ENCODE measurements around the gene DUSP21.
A peak's percentile ranks its signal among the peaks of the same experiment; 100 is the strongest.
"Not testable (repeated sequence)": the region's sequence is repeated elsewhere in the genome, so short reads cannot be mapped to it uniquely, and the experiment has no call there.

Gene DUSP21

DNA sequence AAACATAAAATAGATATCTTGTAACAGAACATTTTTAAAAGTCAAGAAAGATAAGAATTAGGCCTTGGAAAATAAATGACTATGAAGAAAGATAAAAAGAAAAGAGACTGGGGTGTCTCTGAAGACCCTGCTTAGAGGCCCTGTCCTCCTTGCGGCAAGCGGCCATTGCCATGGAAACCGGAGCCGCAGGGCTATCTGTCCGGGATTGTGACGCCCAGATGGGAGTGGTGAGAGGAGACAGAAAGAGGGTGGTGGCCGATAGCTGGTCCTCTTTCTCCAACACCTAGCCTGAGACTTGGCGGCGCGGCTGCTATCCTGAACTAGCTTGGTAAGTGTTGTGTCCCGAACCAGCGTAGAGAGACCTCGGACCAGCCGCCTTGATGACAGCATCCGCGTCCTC is at the start of gene DUSP21:
DUSP21 (plus strand) TSS at position 269 of the 400 bp plus-strand sequence; CDS start at position 381, 112 bp downstream.
- DNase-seq: no peak

DNA sequence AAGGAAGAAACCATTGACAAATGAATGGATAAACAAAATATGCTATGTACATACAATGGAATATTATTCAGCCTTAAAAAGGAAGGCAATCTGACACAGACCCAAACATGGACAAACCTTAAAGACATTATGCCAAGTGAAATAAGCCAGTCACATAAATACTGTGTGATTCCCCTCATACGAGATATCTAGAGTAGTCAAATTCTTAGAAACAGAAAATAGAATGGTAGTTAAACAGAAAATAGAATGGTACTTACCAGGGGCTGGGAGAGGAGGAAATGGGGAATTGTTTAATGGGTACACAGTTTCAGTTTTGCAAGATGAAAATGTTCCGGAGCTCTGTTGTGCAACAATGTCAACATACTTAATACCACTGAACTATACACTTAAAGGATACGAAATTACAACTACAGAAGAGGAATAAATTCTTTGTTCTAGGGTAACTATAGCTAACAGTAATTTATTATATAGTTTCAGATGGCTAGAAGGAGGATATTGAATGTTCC is 47.8 kb upstream of the DUSP21 start:
- no peak for DNase-seq

DNA sequence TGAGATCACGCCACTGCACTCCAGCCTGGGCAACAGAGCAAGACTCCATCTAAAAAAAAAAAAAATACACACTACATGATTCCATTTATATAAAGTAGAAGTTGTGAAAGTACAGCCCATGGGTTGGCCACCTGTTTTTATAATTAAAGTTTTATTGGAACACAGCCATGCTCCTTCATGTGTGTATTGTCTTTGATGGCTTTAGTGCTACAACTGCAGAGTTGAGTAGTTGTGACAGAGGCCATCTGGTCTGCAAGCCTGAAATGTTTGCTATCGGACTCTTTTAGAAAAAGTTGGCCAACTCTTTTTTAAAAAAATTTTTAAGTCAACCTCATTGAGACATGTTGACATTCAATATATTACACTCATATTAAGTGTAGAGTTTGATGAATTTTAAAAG is 41.2 kb upstream of the DUSP21 start:
- no peak for DNase-seq

GRCh38 chrX:44815681-44816080 is 28.1 kb upstream of the DUSP21 start:
- DNase-seq: no peak

DNA sequence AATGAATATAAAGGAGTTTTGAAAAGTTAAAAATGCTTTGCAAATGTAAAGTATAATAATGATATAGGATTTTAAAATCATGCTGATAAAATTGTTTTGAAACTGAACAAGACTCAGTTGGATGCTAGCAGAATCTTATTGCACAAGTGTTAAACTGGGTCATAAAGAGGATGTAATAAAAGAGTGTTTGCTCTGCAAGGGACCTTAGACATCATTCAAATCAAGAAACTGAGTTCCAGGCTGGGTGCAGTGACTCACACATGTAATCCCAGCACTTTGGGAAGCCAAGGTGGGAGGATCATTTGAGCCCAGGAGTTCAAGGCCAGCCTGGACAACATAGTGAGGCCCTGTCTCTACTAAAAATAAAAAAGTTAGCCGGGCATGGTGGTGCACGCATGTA is 27.5 kb upstream of the DUSP21 start:
- DNase-seq: no peak

DNA sequence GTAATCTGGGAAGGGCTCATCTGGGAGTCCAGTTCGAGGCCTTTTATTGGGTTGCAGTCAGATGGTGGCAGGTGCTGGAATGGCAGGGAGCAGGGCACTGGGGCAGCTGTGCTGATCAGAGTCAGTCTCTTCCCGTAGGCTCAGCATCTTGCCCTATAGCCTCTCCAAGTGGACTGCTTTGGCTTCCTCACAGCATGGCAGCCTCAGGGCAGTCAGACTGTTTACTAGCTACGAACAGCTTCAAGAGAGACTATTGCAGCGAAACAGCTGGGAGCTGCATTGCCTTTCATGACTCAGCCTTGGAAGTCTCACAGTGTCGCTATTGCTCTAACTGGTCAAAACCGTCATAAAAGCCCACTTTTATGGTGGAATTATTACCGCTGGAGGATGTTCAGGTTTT is 26.8 kb upstream of the DUSP21 start:
- no peak for DNase-seq

DNA sequence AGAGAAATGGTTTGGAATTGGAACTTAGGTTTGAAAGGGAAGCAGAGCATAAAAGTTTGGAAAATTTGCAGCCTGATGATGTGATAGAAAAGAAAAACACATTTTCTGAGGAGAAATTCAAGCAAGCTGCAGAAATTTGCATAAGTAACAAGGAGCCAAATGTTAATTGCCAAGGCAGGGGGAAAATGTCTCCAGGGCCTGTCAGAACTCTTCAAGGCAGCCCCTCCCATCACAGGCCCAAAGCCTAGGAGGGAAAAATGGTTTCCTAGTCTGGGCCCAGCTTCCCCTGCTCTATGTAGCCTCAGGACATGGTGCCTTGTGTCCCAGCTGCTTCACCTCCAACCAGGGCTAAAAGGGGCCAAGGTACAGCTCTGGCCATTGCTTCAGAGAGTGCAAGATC is 21.2 kb upstream of the DUSP21 start:
- no peak for DNase-seq

- not testable (repeated sequence) for DNase-seq
Observed at GRCh38 chrX:44823193-44823592, 20.6 kb upstream of the DUSP21 start.

DNA sequence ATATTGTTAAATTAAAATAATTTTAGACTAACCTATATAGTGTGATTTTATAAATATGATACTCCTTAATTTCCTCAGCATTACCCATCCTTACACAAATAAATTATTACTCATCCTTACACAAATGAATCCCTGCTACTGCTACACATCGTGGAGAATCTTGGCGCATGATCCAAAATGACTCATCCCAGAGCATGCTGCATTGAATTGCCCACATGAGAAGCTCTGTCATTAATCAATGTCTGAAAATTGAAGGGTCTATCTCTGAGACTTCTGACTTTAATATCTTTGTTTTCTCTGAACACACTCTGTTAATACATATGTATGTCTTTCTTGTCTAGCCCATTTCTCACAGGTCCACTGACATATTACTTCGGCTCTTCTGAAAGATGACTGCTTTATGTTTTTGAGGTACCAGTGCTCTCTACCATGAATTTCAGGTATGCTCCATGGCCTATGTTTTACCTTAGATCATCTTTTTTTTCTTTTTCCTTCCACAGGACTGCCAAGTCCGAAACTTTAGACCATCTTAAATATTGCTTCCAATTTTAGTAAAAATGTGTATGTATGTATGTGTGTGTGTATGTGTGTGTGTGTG is 15.7 kb upstream of the DUSP21 start:
- DNase-seq: no peak

- no peak for DNase-seq
Observed at GRCh38 chrX:44829832-44830231, 14.0 kb upstream of the DUSP21 start.

DNA sequence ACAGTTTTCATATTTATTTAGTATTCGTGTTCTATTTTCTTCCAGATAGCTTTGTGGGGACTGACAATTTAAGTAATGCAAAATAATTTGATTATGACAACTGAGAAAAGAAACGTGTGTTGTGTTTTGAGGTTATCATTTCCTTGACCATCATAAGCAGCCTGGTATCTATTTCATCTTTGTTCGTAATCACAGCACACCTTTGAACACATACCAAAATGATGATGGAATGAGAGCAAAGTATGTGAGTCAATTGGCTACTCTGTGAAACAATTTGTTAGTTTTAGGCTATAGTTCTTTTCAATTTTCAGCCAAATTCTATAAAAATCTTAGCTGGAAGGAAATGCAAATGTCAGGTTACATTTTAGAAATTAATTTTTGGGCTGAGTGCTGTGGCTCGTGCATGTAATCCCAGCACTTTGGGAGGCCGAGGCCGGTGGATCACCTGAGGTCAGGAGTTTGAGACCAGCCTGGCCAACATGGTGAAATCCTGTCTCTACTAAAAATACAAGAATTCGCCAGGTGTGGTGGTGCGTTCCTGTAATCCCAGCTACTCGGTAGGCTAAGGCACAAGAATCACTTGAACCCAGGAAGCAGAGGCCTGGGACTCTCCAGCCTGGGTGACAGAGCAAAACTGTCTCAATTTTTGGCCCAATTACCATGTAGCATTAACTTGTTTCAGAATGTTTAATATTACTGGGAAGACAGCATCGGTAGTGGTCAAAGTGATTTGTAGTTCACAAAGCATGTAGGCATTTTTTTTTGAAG is 1.1 kb upstream of the DUSP21 start:
- DNase-seq: no peak

- DNase-seq: no peak
Observed at GRCh38 chrX:44843318-44843702, 511 bp upstream of the DUSP21 start.

GRCh38 chrX:44844204-44844603 is 383 bp downstream of the DUSP21 start:
- DNase-seq: no peak

DNA sequence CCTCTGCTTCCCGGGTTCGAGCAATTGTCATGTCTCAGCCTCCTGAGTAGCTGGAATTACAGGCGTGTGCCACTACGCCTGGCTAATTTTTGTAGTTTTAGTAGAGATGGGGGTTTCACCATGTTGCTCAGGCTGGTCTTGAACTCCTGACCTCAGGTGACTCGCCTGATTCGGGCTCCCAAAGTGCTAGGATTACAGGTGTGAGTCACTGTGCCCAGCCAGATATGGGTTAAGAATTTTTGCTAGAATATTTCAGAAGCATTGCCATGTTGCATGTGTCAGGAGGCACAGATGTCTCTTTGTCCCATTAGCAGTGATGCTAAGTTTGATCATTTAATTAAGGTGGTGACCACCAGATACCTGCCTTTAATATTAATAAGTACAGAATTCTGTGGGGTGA is 7.1 kb downstream of the DUSP21 start:
- DNase-seq: not testable (repeated sequence)

DNA sequence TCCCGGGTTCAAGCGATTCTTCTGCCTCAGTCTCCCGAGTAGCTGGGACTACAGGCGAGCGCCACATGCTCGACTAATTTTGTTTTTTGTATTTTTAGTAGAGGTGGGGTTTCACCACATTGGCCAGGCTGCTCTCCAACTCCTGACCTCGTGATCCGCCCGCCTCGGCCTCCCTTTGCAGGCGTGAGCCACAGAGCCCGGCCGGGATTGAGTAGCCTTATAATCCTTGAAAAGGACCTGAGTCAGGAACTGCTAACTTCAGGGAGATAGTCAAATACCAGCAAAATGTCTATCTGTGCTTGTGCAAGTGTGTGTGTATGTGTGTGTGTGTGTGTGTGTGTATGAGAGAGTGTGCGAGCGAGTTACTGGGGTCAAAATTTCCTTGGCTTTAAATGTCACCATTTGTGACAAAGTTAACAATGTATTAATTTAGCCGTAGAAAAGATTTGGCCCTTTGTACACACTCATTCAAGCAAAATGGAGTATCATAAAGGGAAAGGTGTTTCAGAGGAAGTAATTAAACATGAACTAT is 27.4 kb downstream of the DUSP21 start:
- peak in 1 of 2 experiments; percentile 8 for DNase-seq

DNA sequence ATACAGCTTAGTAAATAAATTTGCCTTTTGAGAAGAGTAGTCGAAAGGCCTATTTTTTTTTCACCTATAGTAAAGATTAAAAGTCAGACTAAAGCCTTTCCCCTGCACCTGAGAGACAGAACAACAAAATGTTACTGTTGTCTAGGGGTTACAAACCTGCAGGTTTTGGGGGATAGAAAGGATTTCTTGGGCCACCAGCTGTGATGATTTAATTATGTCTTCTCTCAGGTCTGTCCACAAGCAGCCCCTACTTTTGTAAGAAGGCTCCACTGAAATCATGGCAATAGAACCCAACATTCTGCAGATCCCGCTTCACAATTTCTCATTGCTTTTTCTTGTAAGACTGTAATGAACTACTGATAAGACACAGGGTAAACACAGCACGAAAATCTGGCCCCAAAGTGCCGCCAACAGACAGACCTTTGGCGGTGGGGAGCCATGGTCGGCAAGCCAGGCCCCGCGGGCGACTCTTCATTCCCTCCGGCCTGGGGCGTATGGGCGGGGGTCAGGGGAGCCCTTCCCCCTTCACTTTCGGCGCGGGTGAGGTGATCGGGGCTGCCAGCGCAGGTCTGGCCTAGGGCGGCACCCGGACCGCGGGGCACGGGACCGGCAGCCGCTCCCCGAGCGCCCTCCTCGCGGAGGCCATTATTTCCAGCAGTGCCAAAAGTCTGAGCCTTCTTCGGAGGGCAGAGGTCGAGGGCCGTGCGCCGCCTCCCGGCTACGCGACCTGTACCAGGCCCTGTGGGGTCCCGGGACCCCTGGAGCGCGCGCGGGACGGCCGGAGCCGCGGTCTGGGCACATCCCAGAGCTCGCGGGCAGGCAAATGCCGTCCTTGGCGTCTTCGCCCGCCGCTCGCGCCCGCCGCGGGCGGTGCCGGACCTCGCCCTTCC is 28.4 kb downstream of the DUSP21 start:
- DNase-seq: peak in 1 of 2 experiments; percentile 20

DNA sequence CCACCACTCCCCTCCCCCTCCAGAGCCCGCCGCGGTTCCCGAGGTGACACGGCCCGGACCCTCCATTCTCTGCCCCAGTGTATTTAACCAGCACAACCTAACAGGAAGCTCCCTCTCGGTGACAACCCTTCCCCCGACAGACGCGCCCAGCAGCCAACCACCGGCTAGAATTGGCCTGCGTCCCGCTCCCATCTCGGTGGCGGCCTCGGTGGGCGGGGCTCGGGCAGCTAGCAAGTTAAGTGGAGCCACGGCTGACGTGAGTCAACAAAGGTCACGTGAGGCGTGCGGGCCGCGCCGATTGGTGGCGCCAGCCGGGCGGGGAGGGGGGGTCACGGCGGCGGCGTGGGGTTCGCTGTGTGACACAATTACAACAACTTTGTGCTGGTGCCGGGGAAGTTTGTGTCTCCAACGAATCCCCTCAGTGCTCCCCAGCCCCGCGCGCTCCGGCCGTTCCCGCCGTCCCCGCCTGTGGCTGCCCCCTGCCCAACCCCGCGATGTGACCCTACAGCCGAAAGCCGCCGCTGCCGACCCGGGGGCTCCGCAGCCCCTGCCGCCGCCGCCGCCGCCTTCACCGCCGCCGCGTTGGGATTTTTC is 29.1 kb downstream of the DUSP21 start, which contains the start of gene KDM6A:
KDM6A (plus strand) TSS at position 368 of the 594 bp plus-strand sequence. CDS start 364 bp downstream, outside the sequence.
- peak; percentile 87 to 88 for DNase-seq

DNA sequence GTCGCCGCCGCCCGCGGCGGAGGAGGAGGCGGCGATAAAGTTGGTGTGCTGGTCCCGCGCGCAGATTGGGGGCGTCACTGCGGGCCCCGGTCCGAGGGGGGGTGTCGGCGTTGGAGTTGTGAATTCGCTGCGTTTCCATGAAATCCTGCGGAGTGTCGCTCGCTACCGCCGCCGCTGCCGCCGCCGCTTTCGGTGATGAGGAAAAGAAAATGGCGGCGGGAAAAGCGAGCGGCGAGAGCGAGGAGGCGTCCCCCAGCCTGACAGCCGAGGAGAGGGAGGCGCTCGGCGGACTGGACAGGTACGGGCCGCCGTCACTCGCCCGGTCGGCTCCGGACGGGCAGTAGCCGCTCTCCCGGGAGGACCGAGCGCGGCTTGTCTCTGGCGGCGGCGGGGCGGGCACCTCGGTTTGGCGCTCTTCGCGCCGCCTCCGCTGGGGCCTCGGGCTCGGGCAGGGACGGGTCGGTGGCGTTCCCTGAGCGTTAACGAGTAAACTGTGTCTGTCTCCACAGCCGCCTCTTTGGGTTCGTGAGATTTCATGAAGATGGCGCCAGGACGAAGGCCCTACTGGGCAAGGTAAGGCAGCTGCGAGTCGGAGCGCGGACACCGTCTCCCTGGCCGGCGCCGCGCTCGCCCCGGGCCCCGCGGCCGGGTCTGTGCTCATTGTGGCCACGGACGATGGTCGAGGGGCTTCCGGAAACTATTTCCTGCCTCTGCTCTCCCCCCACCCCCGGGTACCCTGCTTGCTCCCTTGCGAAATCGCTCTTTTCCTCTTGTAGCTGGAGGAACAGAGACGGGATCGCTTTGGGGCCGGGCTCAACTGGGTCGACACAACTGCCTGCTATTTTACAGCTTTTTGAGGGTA is 29.8 kb downstream of the DUSP21 start:
- DNase-seq: peak; percentile 55 to 71

DNA sequence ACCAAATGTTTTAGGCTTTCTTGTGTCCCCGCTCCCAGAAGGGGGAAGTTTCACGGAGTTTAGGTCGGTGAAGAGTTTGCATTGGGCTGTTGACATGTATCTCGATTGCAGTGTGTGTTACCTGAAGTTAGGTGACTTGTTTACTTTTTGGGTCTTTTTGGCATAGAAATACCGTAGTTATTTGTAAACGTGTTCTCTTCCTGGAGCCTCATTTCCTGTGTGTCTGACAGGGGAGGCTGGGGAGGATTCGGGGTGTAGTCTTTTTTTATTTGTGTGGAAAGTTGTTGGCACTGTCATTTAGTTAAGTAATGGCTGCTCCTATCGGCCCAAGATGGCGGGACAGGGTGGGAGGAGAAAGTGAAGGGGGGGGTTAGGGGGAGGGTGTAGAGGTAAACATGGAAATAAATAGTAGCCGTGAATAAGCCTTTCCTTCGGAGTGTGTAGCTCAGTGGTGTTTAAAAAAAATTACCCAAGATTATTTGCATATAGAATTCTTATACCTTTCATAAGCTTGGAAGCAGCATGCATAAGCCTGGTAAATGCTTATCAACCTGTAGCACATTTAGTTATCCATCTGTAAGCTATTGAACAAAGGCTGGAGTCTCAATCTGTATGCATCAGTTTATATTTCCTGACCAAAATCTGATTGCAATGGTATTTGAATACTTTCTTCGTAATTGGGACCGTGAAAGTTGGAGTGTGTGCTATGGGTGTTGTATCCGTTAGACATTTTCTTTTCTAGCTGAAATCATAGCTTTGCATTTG is 30.8 kb downstream of the DUSP21 start:
- DNase-seq: peak; percentile 8 to 9

DNA sequence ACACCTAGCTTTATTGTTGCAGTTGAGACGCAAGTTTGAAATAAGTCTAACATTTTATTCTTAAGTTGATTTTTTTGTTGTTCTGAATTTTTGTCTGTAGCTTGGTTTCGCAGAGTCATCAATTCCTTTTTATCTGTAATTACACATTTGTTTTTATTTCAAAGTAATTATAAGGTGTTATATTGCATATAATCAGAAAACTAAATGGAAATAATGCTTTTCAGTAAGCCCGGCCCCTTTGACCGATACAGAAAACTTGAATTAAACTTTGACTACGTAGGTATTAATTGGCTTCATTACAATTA is 31.3 kb downstream of the DUSP21 start:
- no peak for DNase-seq

GRCh38 chrX:44876086-44876485 is 32.3 kb downstream of the DUSP21 start:
- peak in 1 of 2 experiments; percentile 3 for DNase-seq
